Naive thymus-derived CD8-positive, alpha-beta T cell (primary cell): ENCODE data around the gene HTT. TPM values are rescaled to one million over a fixed set of nuclear protein-coding genes. Genes with fewer than 3 reads are reported as not detected.

Source experiments
- ATAC-seq, 2 donors: fragments of 150-1000 bp; cut with Tn5 transposase in 1 of 2; sonication (Bioruptor Pico), chemical (Tn5 transposase) in 1 of 2; 1 replicate in 1 of 2; 2 replicates in 1 of 2; pipeline ENCODE4 v1.10.0; 2021; ENCODE audit warnings: mild to moderate bottlenecking in 2 of 2, moderate library complexity in 2 of 2
- POLR2A ChIA-PET: fragments of 350-600 bp; sonication (Branson Sonifier 250); formaldehyde crosslinking; loops from one replicate; lab custom pipeline; 2021; ENCODE audit warnings: antibody characterized with exemption; lab: Charles Lee
- DNase-seq, 10 donors: peaks; one replicate each; pipeline versions ENCODE4 v3.0.0 to v3.0.0-alpha.2; 2020 to 2022
- H3K27ac Mint-ChIP-seq, 10 donors: one replicate each; pipeline ENCODE4 v1.8.0; 2020 to 2022; ENCODE audit warnings: mild to moderate bottlenecking in 10 of 10, mixed read lengths in 10 of 10, moderate library complexity in 4 of 10, inconsistent platforms in 1 of 10
- H3K27me3 Mint-ChIP-seq, 5 donors: one replicate each; pipeline ENCODE4 v1.8.0; 2021 to 2022; ENCODE audit warnings: mixed read lengths in 5 of 5
- H3K36me3 Mint-ChIP-seq, 3 donors: one replicate each; pipeline ENCODE4 v1.8.0; 2020 to 2022; ENCODE audit warnings: mixed read lengths in 3 of 3, mild to moderate bottlenecking in 2 of 3, inconsistent platforms in 1 of 3
- H3K4me1 Mint-ChIP-seq, 4 donors: one replicate each; pipeline ENCODE4 v1.8.0; 2021 to 2022; ENCODE audit warnings: mixed read lengths in 4 of 4
- H3K4me3 Mint-ChIP-seq, 10 donors: one replicate each; pipeline ENCODE4 v1.8.0; 2020 to 2022; ENCODE audit warnings: mild to moderate bottlenecking in 10 of 10, mixed read lengths in 10 of 10, moderate library complexity in 6 of 10, inconsistent platforms in 1 of 10
- H3K9me3 Mint-ChIP-seq, 9 donors: one replicate each; pipeline ENCODE4 v1.8.0; 2020 to 2022; ENCODE audit warnings: mixed read lengths in 9 of 9, mild to moderate bottlenecking in 3 of 9, inconsistent platforms in 1 of 9, moderate library complexity in 1 of 9
- polyA plus RNA-seq, 3 donors: library from polyadenylated mRNA; unstranded; fragments of 300-500 nt; fragmentation: Illumina TruSeq; gene quantifications; one replicate each; pipeline ENCODE4 v1.2.3, GENCODE V29; 2021
- total RNA-seq, 8 experiments: library from RNA in 2 of 8; stranded (reverse) in 2 of 8; gene quantifications; one replicate each; pipeline ENCODE4 v1.2.3 and lab custom pipeline; 2021 to 2026

Gene HTT
- 10 to 100 TPM; 56.7 to 64.6 TPM for total RNA-seq
- 1 to 10 TPM; 2.2 to 5.0 (median 2.7) TPM for polyA plus RNA-seq
- 122 to 166 (median 148) reads per million in 6 experiments for total RNA-seq (lab: John Stamatoyannopoulos, UW)

DNA sequence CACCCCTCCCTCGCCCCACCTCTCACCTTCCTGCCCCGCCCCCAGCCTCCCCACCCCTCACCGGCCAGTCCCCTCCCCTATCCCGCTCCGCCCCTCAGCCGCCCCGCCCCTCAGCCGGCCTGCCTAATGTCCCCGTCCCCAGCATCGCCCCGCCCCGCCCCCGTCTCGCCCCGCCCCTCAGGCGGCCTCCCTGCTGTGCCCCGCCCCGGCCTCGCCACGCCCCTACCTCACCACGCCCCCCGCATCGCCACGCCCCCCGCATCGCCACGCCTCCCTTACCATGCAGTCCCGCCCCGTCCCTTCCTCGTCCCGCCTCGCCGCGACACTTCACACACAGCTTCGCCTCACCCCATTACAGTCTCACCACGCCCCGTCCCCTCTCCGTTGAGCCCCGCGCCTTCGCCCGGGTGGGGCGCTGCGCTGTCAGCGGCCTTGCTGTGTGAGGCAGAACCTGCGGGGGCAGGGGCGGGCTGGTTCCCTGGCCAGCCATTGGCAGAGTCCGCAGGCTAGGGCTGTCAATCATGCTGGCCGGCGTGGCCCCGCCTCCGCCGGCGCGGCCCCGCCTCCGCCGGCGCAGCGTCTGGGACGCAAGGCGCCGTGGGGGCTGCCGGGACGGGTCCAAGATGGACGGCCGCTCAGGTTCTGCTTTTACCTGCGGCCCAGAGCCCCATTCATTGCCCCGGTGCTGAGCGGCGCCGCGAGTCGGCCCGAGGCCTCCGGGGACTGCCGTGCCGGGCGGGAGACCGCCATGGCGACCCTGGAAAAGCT lies at the start of gene HTT, which contains the start of gene HTT-AS:
Gene HTT (plus strand): TSS at position 604 of the 768 bp plus-strand sequence. CDS start 145 bp downstream, at position 749.
Gene HTT-AS (minus strand): TSS at position 461 of the 768 bp plus-strand sequence.
- H3K27ac Mint-ChIP-seq = peak within 1 kb of the TSS; percentile 48 to 98 (median 92)
- no peaks in the 10 kb centered on the region for H3K9me3 Mint-ChIP-seq
- ATAC-seq = peak; percentile 86 to 88
- peaks cover 11 to 27% (median 26%) of the 10 kb centered on the region in 4 donors for H3K4me1 Mint-ChIP-seq
- POLR2A ChIA-PET = interaction anchor here (0.5 to 1.7 kb wide), 6 partner anchors 33 to 725 kb away, joined by 3 to 9 read pairs (median 4); partner anchors contain the start of genes CFAP99, GRK4 and NOP14
- peaks cover 0 to 3% (median 0%) of the 10 kb centered on the region in 3 donors for H3K36me3 Mint-ChIP-seq
- H3K4me3 Mint-ChIP-seq = peak within 1 kb of the TSS; percentile 84 to 95 (median 90)
- DNase-seq = peak; percentile 88 to 100 (median 97)
- H3K27me3 Mint-ChIP-seq = no peaks in the 10 kb centered on the region

DNA sequence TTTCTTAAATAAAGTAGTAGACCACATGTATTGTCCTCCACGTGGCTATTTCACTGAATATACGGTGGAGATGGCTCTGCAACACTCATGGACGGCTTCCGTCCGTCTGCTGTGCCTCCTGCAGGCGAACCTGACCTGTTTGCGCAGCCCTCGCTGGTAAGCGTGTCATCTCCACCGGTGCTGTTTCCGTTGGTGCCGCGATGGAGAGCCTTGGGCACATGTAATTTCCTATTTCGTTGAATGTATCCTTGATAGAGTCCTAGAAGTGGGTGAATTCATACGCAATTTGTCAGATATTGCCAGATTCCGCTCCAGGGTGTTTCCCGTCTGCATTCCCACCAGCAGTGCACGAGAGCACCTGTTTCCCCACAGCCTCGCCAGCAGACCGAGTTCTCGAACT lies 48.6 kb upstream of the HTT start:
- POLR2A ChIA-PET = no interaction called here
- Mint-ChIP-seq H3K27me3 (peaks cover 0 to 10% (median 0%) of the 10 kb centered on the region in 5 donors), H3K27ac (no peak overlapping the region), H3K4me1 (peaks cover 0 to 4% (median under 1%) of the 10 kb centered on the region in 4 donors), H3K36me3 (peaks cover 0 to 8% (median 0%) of the 10 kb centered on the region in 3 donors), H3K4me3 (no peak overlapping the region), H3K9me3 (peaks cover 0 to 13% (median 4%) of the 10 kb centered on the region in 9 donors)
- DNase-seq = peak in 1 of 10 donors; percentile 37
- ATAC-seq = no peak

DNA sequence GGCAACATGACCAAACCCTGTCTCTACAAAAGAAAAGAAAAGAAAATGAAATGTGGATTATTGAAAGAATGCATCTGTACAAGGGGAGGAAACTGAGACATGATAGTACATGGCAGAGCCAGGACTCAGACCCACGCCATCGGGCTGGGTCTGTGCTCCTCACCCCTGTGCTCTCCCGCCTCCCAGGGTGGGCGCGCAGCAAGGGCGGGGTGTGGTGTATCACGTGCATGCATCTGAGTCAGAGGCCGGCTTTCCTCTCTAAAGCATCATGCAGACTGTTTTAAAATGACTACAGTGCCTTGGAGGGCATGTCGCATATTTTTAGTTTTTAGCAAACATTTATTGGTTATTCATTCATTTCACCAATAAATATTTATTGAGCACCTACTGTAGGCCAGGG lies 47.9 kb upstream of the HTT start:
- Mint-ChIP-seq H3K9me3 (peaks cover 0 to 13% (median 4%) of the 10 kb centered on the region in 9 donors), H3K27ac (no peak overlapping the region), H3K4me1 (peaks cover 0 to 1% (median 0%) of the 10 kb centered on the region in 4 donors), H3K4me3 (no peak overlapping the region), H3K27me3 (peaks cover 0 to 10% (median 0%) of the 10 kb centered on the region in 5 donors), H3K36me3 (peaks cover 0 to 8% (median 0%) of the 10 kb centered on the region in 3 donors)
- POLR2A ChIA-PET = no interaction called here
- ATAC-seq (no peak), DNase-seq (peak in 1 of 10 donors; percentile 41)

DNA sequence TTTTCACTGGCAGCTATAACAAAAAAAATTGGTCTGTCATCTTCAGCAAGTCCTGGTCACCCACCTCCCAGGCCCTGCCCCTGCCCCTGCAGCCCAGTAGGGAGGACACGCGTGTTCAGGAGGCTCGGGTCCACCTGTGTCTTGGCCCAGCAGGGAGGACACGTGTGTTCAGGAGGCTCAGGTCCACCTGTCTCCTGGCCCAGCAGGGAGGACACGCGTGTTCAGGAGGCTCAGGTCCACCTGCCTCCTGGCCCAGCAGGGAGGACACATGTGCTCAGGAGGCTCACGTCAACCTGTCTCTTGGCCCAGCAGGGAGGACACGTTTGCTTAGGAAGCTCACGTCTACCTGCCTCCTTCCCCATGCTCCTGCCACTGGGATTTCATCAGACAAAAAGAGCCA lies 45.0 kb upstream of the HTT start:
- Mint-ChIP-seq H3K9me3 (no peaks in the 10 kb centered on the region), H3K27ac (peak overlapping the region in 1 of 10 donors; percentile 41), H3K4me3 (no peak overlapping the region), H3K4me1 (peaks cover 0 to 1% (median 0%) of the 10 kb centered on the region in 4 donors), H3K27me3 (peaks cover 0 to 3% (median 0%) of the 10 kb centered on the region in 5 donors), H3K36me3 (no peaks in the 10 kb centered on the region)
- DNase-seq (peak in 1 of 10 donors; percentile 32), ATAC-seq (no peak)
- POLR2A ChIA-PET = no interaction called here

DNA sequence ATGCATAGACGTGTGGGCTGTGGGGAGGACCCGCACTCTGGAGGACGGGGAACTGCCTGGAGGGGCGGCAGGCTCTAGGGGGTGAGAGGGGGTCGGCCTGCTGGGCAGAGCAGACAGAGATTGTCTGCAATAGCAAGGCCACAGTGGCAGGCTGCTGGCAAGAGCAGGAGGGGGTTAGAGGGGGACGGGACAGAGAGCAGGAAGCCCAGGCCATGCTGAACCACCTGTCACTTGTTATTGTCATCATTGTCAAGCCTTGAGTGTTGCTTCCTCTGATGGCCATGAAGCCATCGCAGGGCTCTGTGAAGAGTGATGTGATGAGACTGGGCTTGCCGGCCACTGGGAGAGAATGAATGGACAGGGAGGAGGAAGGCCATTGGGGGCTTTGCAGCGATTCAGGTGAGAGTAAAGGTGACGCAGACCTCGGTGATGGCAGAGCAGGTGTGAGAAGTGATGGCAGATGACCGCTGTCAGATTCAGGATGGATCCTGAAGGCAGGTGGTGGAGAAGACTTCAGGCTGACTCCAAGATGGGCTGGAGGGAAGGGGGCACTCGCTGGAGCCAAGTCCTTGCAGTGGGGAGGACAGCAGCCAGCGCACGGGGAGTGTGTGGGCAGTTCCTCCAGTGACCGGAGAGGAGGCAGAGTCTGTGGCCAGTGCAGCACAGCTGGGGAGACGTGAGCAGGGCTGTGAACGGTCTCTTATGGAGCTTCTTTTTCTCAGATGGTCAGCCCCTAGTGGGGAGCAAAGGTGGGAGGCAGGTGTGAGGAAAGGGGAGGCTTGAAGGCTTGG lies 43.7 kb upstream of the HTT start:
- POLR2A ChIA-PET = no interaction called here
- Mint-ChIP-seq H3K27me3 (peaks cover 0 to 3% (median 0%) of the 10 kb centered on the region in 5 donors), H3K36me3 (no peaks in the 10 kb centered on the region), H3K4me3 (no peak overlapping the region), H3K27ac (peak overlapping the region in 1 of 10 donors; percentile 11), H3K4me1 (peaks cover 0 to 1% (median 0%) of the 10 kb centered on the region in 4 donors), H3K9me3 (no peaks in the 10 kb centered on the region)
- ATAC-seq (no peak), DNase-seq (no peak)

DNA sequence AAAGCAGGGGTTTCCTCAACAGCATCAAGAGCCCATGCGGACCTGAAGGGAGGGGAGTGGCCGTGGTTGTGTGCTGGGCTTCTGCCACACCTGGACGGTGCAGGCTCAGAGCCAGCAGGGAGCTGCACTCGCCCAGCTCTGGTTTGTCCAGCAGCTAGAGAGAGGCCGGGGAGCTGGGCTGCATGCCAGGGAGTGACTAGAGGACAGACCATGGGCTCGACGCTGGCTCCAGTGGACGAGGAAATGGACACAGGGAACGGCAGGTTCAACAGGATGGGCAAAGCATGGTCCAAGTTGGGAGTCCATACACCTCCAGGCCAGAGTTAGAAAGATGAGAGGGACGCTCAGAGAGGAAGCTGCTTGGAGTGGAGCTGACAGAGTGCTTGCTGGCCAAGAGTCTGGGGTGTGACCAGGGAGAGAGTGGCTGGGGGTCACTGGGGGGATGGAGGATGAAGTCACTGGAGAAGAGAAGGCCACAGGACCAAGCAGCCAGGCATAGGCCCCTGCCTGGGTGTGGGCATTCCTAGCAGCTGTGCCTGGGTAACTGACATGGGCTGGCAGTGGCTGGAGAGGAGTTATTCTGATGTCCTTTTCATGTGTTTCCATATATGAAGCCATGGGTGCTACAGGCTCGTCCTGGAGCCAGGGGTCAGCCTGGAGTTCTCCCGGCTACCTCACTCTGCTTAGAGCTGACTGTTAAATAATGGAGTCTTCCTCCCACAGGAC lies 43.0 kb upstream of the HTT start:
- no peaks in the 10 kb centered on the region for H3K9me3 Mint-ChIP-seq
- H3K36me3 Mint-ChIP-seq = no peaks in the 10 kb centered on the region
- DNase-seq = no peak
- H3K4me3 Mint-ChIP-seq = no peak overlapping the region
- POLR2A ChIA-PET = no interaction called here
- peaks cover 0 to 3% (median 0%) of the 10 kb centered on the region in 5 donors for H3K27me3 Mint-ChIP-seq
- no peak for ATAC-seq
- no peak overlapping the region for H3K27ac Mint-ChIP-seq
- peaks cover 0 to 1% (median 0%) of the 10 kb centered on the region in 4 donors for H3K4me1 Mint-ChIP-seq

DNA sequence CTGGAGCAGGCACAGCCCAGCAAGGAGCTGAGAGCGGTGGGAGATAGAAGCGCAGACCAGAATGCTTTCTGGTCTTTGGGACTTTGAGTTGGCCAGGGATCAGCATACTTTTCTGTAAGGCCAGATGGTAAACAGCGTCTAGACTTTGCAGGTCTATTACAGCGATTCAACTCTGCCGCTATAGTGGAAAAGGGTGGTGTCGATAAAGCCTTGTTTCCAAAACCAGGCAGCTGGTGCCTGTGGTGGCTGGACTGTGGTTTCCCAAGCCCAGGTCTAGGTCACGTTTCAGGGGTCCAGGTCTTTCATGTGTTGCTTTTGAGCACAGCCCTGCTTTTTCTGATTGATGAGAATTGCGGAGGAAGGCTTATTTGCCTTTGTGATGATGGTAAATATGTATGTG lies 40.2 kb upstream of the HTT start:
- ATAC-seq (no peak), DNase-seq (no peak)
- H3K27me3 Mint-ChIP-seq = peaks cover 0 to 12% (median 3%) of the 10 kb centered on the region in 5 donors
- no peak overlapping the region for H3K4me3 Mint-ChIP-seq
- no peaks in the 10 kb centered on the region for H3K9me3 Mint-ChIP-seq
- H3K27ac Mint-ChIP-seq = peak overlapping the region in 1 of 10 donors; percentile 59
- no peaks in the 10 kb centered on the region for H3K36me3 Mint-ChIP-seq
- POLR2A ChIA-PET = interaction anchor here (1.7 kb wide), 1 partner anchor 11 kb away, joined by 3 read pairs; no protein-coding TSS in a partner anchor
- peaks cover 9 to 20% (median 19%) of the 10 kb centered on the region in 4 donors for H3K4me1 Mint-ChIP-seq

DNA sequence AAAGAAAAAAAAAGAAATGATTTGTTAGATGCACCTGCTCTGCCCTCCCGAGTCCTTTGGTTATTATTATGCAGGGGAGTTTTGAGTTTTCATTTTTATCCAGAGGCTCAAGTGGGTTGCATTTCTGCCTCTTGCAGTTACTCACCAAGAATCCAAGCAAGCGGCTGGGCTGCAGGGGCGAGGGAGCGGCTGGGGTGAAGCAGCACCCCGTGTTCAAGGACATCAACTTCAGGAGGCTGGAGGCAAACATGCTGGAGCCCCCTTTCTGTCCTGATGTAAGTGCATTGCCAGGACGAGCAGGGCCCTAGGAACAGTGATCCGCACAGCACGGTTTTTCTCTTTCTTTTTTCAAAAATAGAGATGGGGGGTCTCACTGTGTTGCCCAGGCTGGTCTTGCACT lies 39.2 kb upstream of the HTT start:
- H3K27ac Mint-ChIP-seq = no peak overlapping the region
- DNase-seq (no peak), ATAC-seq (no peak)
- H3K4me3 Mint-ChIP-seq = no peak overlapping the region
- H3K27me3 Mint-ChIP-seq = peaks cover 0 to 12% (median 3%) of the 10 kb centered on the region in 5 donors
- POLR2A ChIA-PET = no interaction called here
- H3K36me3 Mint-ChIP-seq = no peaks in the 10 kb centered on the region
- H3K4me1 Mint-ChIP-seq = peaks cover 9 to 25% (median 19%) of the 10 kb centered on the region in 4 donors
- H3K9me3 Mint-ChIP-seq = no peaks in the 10 kb centered on the region

DNA sequence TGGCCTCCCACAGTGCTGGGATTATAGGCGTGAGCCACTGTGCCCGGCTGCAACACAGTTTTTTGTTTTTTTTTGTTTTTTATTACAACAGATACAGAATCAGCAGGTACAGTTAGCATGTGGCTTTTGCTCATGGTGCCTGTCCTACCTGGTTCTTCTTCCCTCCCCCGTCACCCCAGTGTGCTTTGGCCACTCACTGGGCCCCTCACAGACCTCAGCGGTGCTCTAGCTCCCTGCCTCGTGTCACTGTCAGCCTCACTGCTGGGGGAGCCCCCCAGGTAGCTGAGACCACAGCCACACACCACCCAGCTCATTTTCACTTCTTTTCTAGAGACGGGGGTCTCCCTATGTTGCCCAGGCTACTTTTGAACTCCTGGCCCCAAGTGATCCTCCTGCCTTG lies 38.8 kb upstream of the HTT start:
- peaks cover 0 to 11% (median 3%) of the 10 kb centered on the region in 5 donors for H3K27me3 Mint-ChIP-seq
- H3K9me3 Mint-ChIP-seq = no peaks in the 10 kb centered on the region
- ATAC-seq = no peak
- POLR2A ChIA-PET = interaction anchor here (0.5 to 0.7 kb wide), 2 partner anchors 28 to 41 kb away, joined by 3 read pairs; no protein-coding TSS in a partner anchor
- H3K4me1 Mint-ChIP-seq = peaks cover 8 to 28% (median 21%) of the 10 kb centered on the region in 4 donors
- DNase-seq = no peak
- H3K4me3 Mint-ChIP-seq = no peak overlapping the region
- no peaks in the 10 kb centered on the region for H3K36me3 Mint-ChIP-seq
- no peak overlapping the region for H3K27ac Mint-ChIP-seq

DNA sequence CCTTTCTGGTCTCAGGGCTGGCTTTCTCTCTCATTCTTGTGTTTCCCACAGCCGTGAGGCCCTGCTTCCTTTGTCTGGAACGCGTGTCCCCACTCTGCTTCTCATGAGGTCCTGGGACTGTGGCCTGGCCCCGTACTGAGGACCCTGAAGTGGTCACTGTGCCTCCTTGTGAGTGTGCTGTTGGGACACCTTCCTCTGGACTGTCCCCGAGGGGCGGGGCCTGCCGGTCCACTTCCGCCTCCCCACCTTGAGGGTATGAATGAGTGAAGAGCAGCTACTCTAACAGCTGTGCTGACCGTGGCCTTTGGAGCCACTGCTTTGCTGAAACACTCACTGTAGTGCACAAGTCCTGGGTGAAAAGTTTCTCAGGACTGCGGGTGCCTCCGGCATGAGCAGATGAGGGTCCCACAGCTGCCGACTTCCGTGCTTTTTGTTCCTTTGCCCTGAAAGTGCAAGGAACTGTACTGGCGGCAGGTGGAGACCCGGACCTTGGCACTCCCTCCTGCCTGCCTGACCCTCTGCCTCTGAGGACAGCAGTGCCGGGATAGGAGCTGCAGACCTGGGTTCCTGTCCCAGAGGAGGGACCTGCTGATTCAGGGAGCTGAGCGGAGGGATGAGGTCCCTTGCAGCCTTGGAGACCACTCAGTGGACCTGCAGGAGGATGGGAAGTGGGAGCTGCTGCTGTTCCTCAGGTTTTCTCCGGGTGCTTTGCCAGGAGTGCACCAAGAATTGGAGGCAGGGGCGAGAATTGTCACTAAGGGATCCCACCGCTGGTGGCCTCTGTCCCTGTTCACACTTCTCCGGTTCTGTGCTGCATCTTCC lies 38.1 kb upstream of the HTT start:
- H3K27ac Mint-ChIP-seq = peak overlapping the region in 1 of 10 donors; percentile 67
- ATAC-seq (no peak), DNase-seq (no peak)
- POLR2A ChIA-PET = interaction anchor here (0.5 to 0.7 kb wide), 2 partner anchors 27 to 41 kb away, joined by 3 read pairs; no protein-coding TSS in a partner anchor
- H3K9me3 Mint-ChIP-seq = no peaks in the 10 kb centered on the region
- peaks cover 8 to 33% (median 24%) of the 10 kb centered on the region in 4 donors for H3K4me1 Mint-ChIP-seq
- H3K36me3 Mint-ChIP-seq = no peaks in the 10 kb centered on the region
- peaks cover 0 to 11% (median 3%) of the 10 kb centered on the region in 5 donors for H3K27me3 Mint-ChIP-seq
- H3K4me3 Mint-ChIP-seq = peak overlapping the region in 3 of 10 donors; percentile 0 to 68 (median 54)

DNA sequence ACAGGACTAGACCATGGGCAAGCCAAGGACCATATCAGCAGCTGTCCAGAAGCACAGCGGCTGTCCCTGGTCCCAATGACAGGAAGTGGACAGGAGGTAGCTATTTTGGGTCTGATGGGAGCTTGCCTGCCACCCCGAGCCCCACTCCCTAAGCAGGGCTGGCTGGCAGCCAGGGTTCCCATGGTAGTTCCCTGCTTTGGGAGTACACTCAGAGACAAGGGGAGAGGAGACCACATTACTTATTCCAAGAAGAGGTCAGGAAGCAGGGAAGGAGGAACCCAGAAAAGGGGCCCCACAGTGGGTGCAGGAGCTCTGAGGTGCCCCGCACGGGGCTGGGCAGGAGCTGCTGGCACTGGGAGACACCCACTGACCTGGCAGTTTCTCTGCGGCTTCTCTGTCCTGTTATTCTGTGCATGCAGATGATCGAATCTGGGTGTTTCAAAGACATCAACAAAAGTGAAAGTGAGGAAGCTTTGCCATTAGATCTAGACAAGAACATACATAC lies 36.5 kb upstream of the HTT start:
- Mint-ChIP-seq H3K36me3 (no peaks in the 10 kb centered on the region), H3K4me1 (peaks cover 14 to 45% (median 35%) of the 10 kb centered on the region in 4 donors), H3K4me3 (peak overlapping the region; percentile 68 to 87 (median 76)), H3K9me3 (no peaks in the 10 kb centered on the region), H3K27me3 (peaks cover 0 to 12% (median 3%) of the 10 kb centered on the region in 5 donors), H3K27ac (peak overlapping the region in 6 of 10 donors; percentile 0 to 85 (median 42))
- ATAC-seq = peak; percentile 18 to 19
- peak in 2 of 10 donors; percentile 16 to 19 for DNase-seq
- POLR2A ChIA-PET = interaction anchor here (1.6 kb wide), 1 partner anchor 76 kb away, joined by 8 read pairs; no protein-coding TSS in a partner anchor
